Measurements from ENCODE around the gene U2AF2.
A peak's percentile ranks its signal among the peaks of the same experiment; 100 is the strongest.

Gene U2AF2

DNA sequence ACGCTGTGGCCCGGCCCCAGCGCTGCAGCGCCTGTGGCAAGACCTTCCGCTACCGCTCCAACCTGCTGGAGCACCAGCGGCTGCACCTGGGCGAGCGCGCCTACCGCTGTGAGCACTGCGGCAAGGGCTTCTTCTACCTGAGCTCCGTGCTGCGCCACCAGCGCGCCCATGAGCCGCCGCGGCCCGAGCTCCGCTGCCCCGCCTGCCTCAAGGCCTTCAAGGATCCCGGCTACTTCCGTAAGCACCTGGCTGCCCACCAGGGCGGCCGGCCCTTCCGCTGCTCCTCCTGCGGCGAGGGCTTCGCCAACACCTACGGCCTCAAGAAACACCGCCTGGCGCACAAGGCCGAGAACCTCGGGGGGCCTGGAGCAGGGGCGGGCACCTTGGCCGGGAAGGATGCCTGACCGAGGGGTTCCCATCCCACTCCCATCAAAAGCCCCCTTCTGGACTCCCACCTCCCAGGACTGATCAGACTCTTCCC is 38.4 kb upstream of the U2AF2 start:
- Mint-ChIP-seq H3K4me1 (ENCODE audit: low read depth) (peaks cover 35% of the 10 kb centered on the region), H3K27me3 (no peaks in the 10 kb centered on the region), H3K36me3 (ENCODE audit: low read depth) (peaks cover 38% of the 10 kb centered on the region), H3K4me3 (no peak overlapping the region), H3K9me3 (no peaks in the 10 kb centered on the region), H3K27ac (no peak overlapping the region)

DNA sequence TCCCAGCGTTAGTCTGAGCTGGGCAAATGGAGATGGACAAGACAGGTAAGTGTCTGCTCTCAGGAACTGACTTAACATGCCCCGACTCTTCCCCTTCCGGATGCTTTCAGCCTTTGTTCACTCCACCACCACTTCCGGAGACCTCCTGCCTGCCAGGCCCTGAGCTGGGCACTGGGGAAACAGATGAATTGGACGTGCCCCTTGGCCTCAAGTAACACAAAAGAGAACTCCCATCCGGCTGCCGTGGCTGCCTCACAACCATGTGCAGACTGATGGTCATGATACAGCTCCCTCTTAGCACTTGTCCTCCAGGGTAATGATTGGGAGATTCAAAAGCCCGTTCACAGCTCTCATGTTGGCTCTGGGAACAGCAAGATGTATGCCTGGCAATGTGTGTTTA is 37.4 kb upstream of the U2AF2 start:
- Mint-ChIP-seq H3K27me3 (no peaks in the 10 kb centered on the region), H3K36me3 (ENCODE audit: low read depth) (peaks cover 38% of the 10 kb centered on the region), H3K9me3 (no peaks in the 10 kb centered on the region), H3K4me3 (no peak overlapping the region), H3K4me1 (ENCODE audit: low read depth) (peaks cover 25% of the 10 kb centered on the region), H3K27ac (peak overlapping the region; percentile 26)

DNA sequence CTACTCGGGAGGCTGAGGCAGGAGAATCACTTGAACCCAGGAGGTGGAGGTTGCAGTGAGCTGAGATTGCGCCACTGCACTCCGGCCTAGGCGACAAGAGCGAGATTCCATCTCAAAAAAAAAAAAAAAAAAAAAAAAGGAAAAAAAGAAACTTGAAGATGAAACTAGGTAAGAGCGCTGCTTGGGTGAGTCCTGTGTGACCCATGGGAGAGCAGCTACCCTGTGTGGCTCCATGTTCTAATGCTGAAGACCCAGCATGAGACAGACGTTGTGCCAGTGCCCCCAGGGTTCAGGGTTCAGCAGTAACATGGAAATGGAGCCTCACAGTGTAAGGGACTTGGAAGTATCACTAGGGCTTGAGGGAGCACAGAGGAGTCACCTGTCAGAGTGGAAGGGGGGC is 36.4 kb upstream of the U2AF2 start:
- Mint-ChIP-seq H3K9me3 (no peaks in the 10 kb centered on the region), H3K36me3 (ENCODE audit: low read depth) (peaks cover 29% of the 10 kb centered on the region), H3K4me3 (no peak overlapping the region), H3K27ac (no peak overlapping the region), H3K27me3 (no peaks in the 10 kb centered on the region), H3K4me1 (ENCODE audit: low read depth) (peaks cover 24% of the 10 kb centered on the region)

DNA sequence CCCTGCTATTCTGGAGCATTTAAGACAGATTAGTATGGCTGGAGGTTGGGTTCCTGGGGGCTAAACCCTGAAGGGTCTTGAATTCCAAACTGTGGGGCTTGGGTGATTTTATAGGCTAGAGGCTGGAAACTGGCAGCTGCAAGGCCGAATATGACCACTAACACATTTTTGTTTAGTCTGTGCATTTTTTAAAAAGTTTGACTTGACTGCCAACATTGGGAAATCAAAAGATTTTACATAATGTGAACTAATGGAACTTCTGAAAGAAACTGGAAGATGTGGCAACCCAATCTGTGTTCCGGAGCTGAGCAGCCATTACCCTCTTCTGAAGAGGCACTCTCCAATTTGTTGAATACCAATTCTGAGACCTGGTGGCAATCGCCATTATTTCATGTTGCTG is 35.5 kb upstream of the U2AF2 start:
- peak overlapping the region; percentile 19 for H3K27ac Mint-ChIP-seq
- H3K4me1 Mint-ChIP-seq (ENCODE audit: low read depth): peaks cover 31% of the 10 kb centered on the region
- H3K4me3 Mint-ChIP-seq: no peak overlapping the region
- H3K36me3 Mint-ChIP-seq (ENCODE audit: low read depth): peaks cover 29% of the 10 kb centered on the region
- H3K9me3 Mint-ChIP-seq: no peaks in the 10 kb centered on the region
- no peaks in the 10 kb centered on the region for H3K27me3 Mint-ChIP-seq

DNA sequence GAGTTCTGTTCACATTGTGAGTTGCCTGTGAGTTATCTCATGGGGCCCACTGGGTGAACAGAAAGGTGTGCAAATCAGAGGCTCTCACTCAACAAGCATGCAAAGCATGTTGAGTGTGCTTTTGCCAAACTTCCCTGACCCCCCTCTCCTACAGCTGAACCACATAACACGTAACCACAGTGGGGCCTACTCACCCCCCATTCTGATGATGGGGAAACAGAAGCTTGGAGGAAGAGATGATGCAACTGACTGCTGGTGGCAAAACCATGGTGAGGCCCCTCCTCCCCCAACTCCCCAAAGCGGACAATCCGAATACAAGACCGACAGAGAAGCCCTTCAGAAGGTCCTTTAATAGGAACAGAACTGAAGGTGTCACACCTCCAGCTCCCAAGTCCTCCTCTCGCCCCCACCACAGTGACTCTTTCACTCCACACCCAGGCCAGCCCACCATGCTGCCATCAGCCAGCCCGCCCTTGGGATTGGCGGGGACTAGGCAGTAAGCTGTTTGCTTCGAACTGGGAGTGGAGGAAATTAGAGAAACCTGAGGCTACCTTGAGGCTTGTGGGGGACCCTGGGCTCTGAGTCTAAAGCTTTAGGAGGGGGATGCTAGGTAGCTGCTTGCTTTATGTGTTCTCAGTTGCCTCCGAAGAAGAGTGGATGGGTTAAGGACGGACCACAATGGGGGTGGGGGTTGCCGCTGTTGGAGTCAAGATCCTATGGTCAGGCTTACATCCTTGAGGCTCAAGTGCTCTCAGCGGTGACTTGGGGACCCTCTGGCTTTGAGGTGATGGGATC is 34.2 kb upstream of the U2AF2 start:
- Mint-ChIP-seq H3K9me3 (no peaks in the 10 kb centered on the region), H3K27me3 (peaks cover 3% of the 10 kb centered on the region), H3K36me3 (ENCODE audit: low read depth) (peaks cover 29% of the 10 kb centered on the region), H3K4me1 (ENCODE audit: low read depth) (peaks cover 40% of the 10 kb centered on the region), H3K4me3 (peak overlapping the region; percentile 23), H3K27ac (peak overlapping the region; percentile 29)

DNA sequence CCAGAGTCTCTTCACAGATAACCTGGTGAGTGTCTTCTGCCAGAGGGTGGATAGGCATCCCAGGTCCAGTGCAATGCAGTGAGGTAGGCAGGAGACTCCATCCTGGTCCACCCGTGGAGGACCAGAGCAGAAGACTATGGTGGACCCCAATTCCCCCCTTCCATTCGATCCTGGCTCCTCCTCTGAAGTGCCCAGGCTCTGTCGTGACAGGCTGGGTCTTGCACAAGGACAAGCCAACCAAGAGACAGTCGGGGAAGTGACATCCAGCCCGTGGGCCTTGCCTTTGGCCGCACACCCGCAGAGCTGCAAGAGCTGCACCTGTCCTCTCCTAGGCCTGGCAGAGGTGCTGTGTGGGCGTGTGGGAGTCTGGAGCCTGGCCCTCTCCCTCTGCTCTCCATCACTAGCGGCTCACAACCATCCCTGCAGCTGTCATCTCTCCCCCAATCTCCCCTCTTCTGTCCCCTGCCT is 33.6 kb upstream of the U2AF2 start:
- H3K4me1 Mint-ChIP-seq (ENCODE audit: low read depth): peaks cover 45% of the 10 kb centered on the region
- H3K36me3 Mint-ChIP-seq (ENCODE audit: low read depth): peaks cover 29% of the 10 kb centered on the region
- no peaks in the 10 kb centered on the region for H3K9me3 Mint-ChIP-seq
- no peak overlapping the region for H3K4me3 Mint-ChIP-seq
- peaks cover 3% of the 10 kb centered on the region for H3K27me3 Mint-ChIP-seq
- H3K27ac Mint-ChIP-seq: no peak overlapping the region

DNA sequence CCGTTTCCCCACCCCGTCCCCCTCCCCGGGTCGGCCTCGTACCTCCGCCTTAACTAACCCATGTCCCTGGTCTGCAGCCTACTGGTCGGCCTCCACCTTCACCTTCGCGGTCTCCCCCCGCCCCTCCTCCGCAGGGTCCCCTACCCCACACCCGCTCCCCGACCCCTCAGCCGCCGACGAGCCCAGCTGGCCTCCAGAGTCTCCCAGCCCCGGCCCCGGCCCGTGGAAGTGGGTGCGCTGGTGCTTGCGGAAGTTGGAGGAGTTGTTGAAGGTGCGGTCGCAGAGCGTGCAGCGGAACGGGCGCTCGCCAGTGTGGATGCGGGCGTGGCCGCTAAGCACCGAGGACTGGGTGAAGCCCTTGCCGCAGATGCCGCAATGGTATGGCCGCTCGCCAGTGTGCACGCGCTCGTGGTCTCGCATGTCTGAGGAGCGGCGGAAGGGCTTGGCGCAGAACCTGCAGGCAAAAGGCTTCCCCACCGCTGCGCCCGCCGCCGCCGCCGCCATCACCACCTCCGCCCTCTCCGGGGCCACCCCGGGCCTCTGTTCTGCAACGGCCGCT is 33.1 kb upstream of the U2AF2 start:
- Mint-ChIP-seq H3K27me3 (peaks cover 4% of the 10 kb centered on the region), H3K4me3 (no peak overlapping the region), H3K36me3 (ENCODE audit: low read depth) (peaks cover 27% of the 10 kb centered on the region), H3K4me1 (ENCODE audit: low read depth) (peaks cover 50% of the 10 kb centered on the region), H3K27ac (no peak overlapping the region), H3K9me3 (no peaks in the 10 kb centered on the region)

DNA sequence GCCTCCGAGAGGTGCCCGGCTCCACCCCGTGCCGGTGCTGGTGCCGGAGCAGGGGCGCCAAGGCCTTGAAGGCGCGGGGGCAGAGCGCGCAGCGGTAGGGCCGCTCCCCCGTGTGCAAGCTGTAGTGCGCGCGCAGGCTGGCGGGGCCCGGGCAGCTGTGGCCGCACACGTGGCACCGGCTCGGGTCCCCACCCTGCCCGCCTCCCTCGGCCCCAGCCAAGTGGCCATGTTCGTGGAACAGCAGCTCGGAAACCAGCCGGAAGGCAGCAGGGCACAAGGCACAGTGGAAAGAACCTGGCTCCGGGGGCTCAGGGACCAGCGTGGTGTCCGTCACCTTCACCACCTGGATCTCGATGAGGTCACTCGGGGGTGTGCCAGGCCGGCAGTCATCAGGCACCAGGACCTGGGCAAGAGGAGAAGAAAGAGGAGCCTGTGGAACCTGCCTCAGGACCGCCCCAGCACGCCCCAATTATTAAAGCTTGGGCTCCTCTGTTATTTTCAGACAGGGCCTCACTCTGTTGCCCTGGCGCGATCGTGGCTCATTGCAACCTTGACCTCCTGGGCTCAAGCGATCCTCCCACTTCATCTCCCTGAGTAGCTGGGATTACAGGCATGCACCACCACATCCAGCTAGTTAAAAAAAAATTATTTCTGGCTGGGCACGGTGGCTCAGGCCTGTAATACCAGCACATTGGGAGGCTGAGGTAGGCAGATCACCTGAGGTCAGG is 32.4 kb upstream of the U2AF2 start:
- H3K27me3 Mint-ChIP-seq: peaks cover 8% of the 10 kb centered on the region
- peaks cover 22% of the 10 kb centered on the region for H3K36me3 Mint-ChIP-seq (ENCODE audit: low read depth)
- no peak overlapping the region for H3K4me3 Mint-ChIP-seq
- H3K4me1 Mint-ChIP-seq (ENCODE audit: low read depth): peaks cover 55% of the 10 kb centered on the region
- H3K9me3 Mint-ChIP-seq: no peaks in the 10 kb centered on the region
- H3K27ac Mint-ChIP-seq: no peak overlapping the region

DNA sequence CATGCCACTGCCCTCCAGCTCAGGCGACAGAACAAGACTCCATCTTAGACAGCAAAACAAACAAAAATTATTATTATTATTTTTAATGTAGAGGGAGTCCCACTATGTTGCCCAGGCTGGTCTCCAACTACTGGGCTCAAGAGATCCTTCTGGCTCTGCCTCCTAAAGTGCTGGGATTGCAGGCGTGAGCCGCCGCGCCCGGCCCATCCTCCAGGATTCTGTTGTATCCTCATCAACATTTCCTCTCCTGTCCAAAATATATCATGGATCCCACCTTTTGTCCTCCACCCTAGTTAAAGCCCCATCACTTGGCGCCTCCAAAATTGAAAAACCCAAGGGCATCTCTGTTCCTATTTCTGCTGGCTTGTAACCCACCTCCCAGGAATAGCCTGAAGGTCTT is 31.7 kb upstream of the U2AF2 start:
- Mint-ChIP-seq H3K4me1 (ENCODE audit: low read depth) (peaks cover 55% of the 10 kb centered on the region), H3K4me3 (no peak overlapping the region), H3K27ac (no peak overlapping the region)

DNA sequence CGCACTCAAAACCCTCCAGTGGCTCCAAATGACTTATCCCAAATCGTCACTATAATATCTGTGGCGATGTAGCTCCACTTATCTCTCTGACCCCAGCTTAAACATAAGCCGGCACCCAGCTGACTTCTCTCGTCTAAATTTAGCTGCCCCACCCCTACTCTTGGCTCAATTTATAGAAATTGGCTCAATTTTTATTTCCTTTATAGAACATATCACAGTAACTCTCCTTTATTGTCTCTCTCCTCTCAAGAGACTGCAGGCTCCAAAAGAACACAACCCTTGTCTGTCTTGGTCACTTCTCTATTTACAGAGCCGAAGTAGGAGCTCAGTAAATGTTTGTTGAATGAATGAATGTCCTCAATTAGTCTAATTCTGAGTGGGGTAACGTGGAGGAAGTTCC is 31.3 kb upstream of the U2AF2 start:
- Mint-ChIP-seq H3K4me1 (ENCODE audit: low read depth) (peaks cover 55% of the 10 kb centered on the region), H3K27me3 (peaks cover 8% of the 10 kb centered on the region), H3K36me3 (ENCODE audit: low read depth) (peaks cover 18% of the 10 kb centered on the region), H3K4me3 (peak overlapping the region; percentile 82), H3K9me3 (no peaks in the 10 kb centered on the region), H3K27ac (no peak overlapping the region)

More for the DNA sequence above, 31.7 kb upstream of the U2AF2 start:
- Mint-ChIP-seq H3K9me3 (no peaks in the 10 kb centered on the region), H3K27me3 (peaks cover 8% of the 10 kb centered on the region), H3K36me3 (ENCODE audit: low read depth) (peaks cover 18% of the 10 kb centered on the region)

DNA sequence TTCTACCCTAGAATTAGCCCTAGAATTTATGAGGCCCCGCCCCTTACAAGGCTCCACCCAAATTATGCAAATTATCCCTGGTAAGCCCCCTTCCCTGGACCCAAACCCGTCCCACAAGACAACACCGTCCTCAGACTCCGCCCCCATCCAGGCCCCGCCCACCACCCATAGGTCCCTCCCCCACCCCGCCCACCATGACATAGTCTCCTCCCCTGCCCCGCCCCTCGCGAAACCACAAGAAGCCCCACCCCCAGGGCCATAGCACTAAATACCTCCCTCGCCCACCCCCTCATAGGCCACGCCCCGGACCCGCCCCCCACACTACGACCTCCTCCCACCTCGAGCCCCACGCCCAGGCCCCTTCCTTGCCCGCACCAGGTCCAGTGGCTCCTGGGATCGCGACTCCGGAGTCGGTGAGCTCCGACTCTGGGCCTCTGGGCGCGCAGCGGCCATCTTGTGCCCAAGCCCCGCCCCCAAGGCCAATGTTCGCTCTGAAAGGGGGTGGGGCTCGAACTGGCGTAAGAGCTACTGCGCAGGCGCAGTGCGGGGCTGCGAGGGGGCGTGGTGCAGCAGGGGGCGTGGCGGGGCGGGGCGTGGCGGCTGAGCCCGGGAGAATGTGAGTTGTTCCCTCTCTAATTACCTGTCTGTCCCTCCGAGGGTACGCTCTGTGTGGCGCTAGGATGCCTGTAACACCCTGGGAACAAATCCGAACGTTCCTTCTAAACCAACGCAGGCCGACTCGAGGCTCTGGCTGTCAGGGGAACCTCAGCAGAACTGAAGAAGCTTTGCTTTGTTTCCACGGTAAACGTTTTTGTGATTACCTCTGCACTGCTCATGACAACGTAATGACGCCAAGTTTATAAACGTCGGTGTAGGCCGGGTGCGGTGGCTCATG is 30.5 kb upstream of the U2AF2 start, which contains the start of gene ZNF784:
Gene ZNF784 (minus strand): TSS at position 458 of the 895 bp plus-strand sequence. CDS start 5 bp downstream, at position 453.
- Mint-ChIP-seq H3K27ac (peak within 1 kb of the TSS; percentile 88), H3K4me3 (peak within 1 kb of the TSS; percentile 82), H3K9me3 (no peaks in the 10 kb centered on the region), H3K4me1 (ENCODE audit: low read depth) (peaks cover 54% of the 10 kb centered on the region), H3K36me3 (ENCODE audit: low read depth) (peaks cover 16% of the 10 kb centered on the region), H3K27me3 (peaks cover 8% of the 10 kb centered on the region)

DNA sequence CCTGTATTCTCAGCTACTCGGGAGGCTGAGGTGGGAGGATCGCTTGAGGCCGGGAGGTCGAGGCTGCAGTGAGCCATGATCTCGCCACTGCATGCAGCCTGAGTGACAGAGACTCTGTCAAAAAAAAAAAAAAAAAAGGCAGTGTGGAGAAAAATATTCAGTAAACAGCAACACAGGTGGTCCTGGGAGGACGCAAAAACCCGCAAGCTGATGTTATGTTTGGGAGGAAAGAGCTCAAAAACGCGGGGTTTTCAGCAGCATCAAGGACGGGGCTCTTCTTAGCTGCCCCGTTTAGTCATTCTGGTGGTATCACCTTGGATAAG is 29.9 kb upstream of the U2AF2 start:
- Mint-ChIP-seq H3K9me3 (no peaks in the 10 kb centered on the region), H3K4me1 (ENCODE audit: low read depth) (peaks cover 47% of the 10 kb centered on the region), H3K27me3 (peaks cover 8% of the 10 kb centered on the region), H3K36me3 (ENCODE audit: low read depth) (peaks cover 10% of the 10 kb centered on the region), H3K4me3 (peak overlapping the region; percentile 82), H3K27ac (peak overlapping the region; percentile 88)

DNA sequence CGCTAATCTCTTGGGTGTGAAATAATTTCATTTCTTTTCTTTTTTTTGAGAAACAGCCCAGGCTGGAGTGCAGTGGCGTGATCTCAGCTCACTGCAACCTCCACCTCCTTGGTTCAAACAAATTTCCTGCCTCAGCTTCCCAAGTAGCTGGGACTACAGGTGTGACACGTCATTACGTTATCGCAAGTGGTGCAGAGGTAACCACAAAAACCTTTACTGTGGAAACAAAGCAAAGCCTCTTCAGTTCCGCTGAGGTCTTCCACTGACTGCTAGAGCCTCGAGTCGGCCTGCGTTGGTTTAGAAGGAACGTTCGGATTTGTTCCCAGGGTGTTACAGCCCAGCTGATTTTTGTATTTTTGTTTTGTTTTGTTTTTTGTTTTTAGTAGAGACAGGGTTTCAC is 28.5 kb upstream of the U2AF2 start:
- no peaks in the 10 kb centered on the region for H3K9me3 Mint-ChIP-seq
- H3K27me3 Mint-ChIP-seq: peaks cover 8% of the 10 kb centered on the region
- no peaks in the 10 kb centered on the region for H3K36me3 Mint-ChIP-seq (ENCODE audit: low read depth)
- no peak overlapping the region for H3K27ac Mint-ChIP-seq
- H3K4me1 Mint-ChIP-seq (ENCODE audit: low read depth): peaks cover 35% of the 10 kb centered on the region
- H3K4me3 Mint-ChIP-seq: peak overlapping the region; percentile 52

DNA sequence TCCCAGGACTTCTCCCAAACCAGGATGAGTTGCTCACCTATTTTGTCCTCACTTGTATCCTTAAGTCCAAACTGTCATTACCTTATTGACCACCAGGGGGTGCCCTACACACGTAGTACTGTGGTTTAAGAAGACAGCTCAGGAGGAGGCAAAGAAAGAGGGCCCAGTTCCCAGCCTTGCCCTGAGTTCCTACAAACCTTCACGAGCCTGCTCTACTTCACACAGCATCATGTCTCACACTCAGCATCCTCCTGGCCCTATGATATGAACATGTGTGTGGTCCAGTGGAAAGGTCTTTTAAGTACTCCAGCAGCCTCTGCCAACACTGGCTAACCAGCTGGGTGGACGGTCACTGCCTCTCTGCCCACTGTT is 22.4 kb upstream of the U2AF2 start:
- peaks cover 38% of the 10 kb centered on the region for H3K4me1 Mint-ChIP-seq (ENCODE audit: low read depth)
- H3K36me3 Mint-ChIP-seq (ENCODE audit: low read depth): peaks cover 19% of the 10 kb centered on the region
- peak overlapping the region; percentile 29 for H3K27ac Mint-ChIP-seq
- no peaks in the 10 kb centered on the region for H3K27me3 Mint-ChIP-seq
- H3K9me3 Mint-ChIP-seq: no peaks in the 10 kb centered on the region
- no peak overlapping the region for H3K4me3 Mint-ChIP-seq
